Neural cell (in vitro differentiated cells): ENCODE results near the gene ZFP69.

Experiments used
- EP300 ChIP-seq: fragments of 450-650 bp; conservative IDR thresholded peaks from 2 replicates; pipeline ENCODE4 v1.6.1; 2014; ENCODE audit warnings: antibody characterized with exemption, mild to moderate bottlenecking, moderate library complexity; ENCODE audit not compliant: poor library complexity, severe bottlenecking
- POLR2AphosphoS5 ChIP-seq: IDR thresholded peaks from 2 replicates; pipeline ENCODE4 v1.6.1; 2012
- TF ChIP-seq, protein P1 (sequence below): IDR thresholded peaks from 2 replicates; pipeline ENCODE4 v1.6.1; 2012; ENCODE audit warnings: borderline replicate concordance
- TF ChIP-seq, protein P2 (sequence below): fragments of 450-650 bp; IDR thresholded peaks from 2 replicates; pipeline ENCODE4 v1.5.1; 2014; ENCODE audit warnings: antibody characterized with exemption, mild to moderate bottlenecking, moderate library complexity; ENCODE audit not compliant: poor library complexity, severe bottlenecking

DNA sequence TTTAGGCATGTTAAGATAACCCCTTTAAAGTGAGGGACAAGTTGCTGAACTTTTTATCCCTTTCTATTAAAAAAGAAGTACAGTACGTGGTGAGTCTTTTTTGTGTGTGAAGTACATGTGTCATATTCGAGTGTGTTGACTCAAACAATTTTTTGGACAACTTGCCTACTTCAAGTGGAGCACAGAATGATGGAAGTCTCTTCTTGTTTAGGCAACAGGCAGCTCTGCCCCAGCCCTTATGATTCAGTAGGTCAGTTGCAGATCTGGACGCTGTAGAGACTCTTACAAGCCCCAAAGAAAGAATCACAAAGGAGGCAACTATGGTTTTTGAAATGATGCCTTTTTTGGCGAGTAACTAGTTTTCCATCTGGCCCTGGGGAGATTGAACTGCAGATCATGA lies 41.2 kb upstream of the ZFP69 start:
- TF ChIP-seq POLR2AphosphoS5 (no peak), EP300 (no peak)
- TF ChIP-seq, protein P1, sequence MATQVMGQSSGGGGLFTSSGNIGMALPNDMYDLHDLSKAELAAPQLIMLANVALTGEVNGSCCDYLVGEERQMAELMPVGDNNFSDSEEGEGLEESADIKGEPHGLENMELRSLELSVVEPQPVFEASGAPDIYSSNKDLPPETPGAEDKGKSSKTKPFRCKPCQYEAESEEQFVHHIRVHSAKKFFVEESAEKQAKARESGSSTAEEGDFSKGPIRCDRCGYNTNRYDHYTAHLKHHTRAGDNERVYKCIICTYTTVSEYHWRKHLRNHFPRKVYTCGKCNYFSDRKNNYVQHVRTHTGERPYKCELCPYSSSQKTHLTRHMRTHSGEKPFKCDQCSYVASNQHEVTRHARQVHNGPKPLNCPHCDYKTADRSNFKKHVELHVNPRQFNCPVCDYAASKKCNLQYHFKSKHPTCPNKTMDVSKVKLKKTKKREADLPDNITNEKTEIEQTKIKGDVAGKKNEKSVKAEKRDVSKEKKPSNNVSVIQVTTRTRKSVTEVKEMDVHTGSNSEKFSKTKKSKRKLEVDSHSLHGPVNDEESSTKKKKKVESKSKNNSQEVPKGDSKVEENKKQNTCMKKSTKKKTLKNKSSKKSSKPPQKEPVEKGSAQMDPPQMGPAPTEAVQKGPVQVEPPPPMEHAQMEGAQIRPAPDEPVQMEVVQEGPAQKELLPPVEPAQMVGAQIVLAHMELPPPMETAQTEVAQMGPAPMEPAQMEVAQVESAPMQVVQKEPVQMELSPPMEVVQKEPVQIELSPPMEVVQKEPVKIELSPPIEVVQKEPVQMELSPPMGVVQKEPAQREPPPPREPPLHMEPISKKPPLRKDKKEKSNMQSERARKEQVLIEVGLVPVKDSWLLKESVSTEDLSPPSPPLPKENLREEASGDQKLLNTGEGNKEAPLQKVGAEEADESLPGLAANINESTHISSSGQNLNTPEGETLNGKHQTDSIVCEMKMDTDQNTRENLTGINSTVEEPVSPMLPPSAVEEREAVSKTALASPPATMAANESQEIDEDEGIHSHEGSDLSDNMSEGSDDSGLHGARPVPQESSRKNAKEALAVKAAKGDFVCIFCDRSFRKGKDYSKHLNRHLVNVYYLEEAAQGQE = no peak
- TF ChIP-seq, protein P2, sequence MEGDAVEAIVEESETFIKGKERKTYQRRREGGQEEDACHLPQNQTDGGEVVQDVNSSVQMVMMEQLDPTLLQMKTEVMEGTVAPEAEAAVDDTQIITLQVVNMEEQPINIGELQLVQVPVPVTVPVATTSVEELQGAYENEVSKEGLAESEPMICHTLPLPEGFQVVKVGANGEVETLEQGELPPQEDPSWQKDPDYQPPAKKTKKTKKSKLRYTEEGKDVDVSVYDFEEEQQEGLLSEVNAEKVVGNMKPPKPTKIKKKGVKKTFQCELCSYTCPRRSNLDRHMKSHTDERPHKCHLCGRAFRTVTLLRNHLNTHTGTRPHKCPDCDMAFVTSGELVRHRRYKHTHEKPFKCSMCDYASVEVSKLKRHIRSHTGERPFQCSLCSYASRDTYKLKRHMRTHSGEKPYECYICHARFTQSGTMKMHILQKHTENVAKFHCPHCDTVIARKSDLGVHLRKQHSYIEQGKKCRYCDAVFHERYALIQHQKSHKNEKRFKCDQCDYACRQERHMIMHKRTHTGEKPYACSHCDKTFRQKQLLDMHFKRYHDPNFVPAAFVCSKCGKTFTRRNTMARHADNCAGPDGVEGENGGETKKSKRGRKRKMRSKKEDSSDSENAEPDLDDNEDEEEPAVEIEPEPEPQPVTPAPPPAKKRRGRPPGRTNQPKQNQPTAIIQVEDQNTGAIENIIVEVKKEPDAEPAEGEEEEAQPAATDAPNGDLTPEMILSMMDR = no peak
